NB4 (cell line): Measurements from ENCODE around the gene CYP19A1.
"Not testable (repeated sequence)": the region's sequence is repeated elsewhere in the genome, so short reads cannot be mapped to it uniquely, and the experiment has no call there.

Source experiments
- DNase-seq: peaks from one replicate; pipeline ENCODE4 v3.0.0; 2010; ENCODE audit warnings: low read depth
- H3K4me3 ChIP-seq: one replicate; pipeline ENCODE4 v1.5.1; 2011; ENCODE audit warnings: mild to moderate bottlenecking, low read depth, low read length, moderate library complexity
- CTCF ChIP-seq: IDR thresholded peaks from one replicate; pipeline ENCODE4 v1.5.1; 2012; ENCODE audit warnings: low read depth, low read length
- MAX ChIP-seq: IDR thresholded peaks from 2 replicates; pipeline ENCODE4 v1.6.1; 2011; ENCODE audit warnings: low read depth, low read length
- MYC ChIP-seq: IDR thresholded peaks from 2 replicates; pipeline ENCODE4 v1.6.1; 2011; ENCODE audit warnings: low read depth, low read length
- POLR2A ChIP-seq: IDR thresholded peaks from 2 replicates; pipeline ENCODE4 v1.6.1; 2011; ENCODE audit warnings: mild to moderate bottlenecking; ENCODE audit not compliant: insufficient read length; ENCODE audit errors: extremely low read depth

The CYP19A1 gene

GRCh38 chr15:51286816-51287215, 51.6 kb downstream of the CYP19A1 start:
- no peak for TF ChIP-seq CTCF
- TF ChIP-seq MAX, result no peak
- TF ChIP-seq MYC, result no peak
- no peak for TF ChIP-seq POLR2A
- no peak overlapping the region for H3K4me3 ChIP-seq
- DNase-seq, result no peak

GRCh38 chr15:51285399-51285798, 53.0 kb downstream of the CYP19A1 start:
- DNase-seq, result no peak
- no peak for TF ChIP-seq CTCF
- no peak for TF ChIP-seq POLR2A
- no peak for TF ChIP-seq MYC
- TF ChIP-seq MAX, result no peak
- H3K4me3 ChIP-seq, result no peak overlapping the region

GRCh38 chr15:51284871-51285270, 53.5 kb downstream of the CYP19A1 start:
- H3K4me3 ChIP-seq, result no peak overlapping the region
- DNase-seq, result no peak

GRCh38 chr15:51283026-51283425, 55.4 kb downstream of the CYP19A1 start:
- no peak overlapping the region for H3K4me3 ChIP-seq
- TF ChIP-seq CTCF (no peak), MAX (no peak), POLR2A (no peak)
- DNase-seq, result no peak

More at GRCh38 chr15:51284871-51285270, 53.5 kb downstream of the CYP19A1 start:
- no peak for TF ChIP-seq MYC
- TF ChIP-seq POLR2A, result no peak
- TF ChIP-seq CTCF, result no peak
- no peak for TF ChIP-seq MAX

- not testable (repeated sequence) for DNase-seq, H3K4me3 ChIP-seq
These were observed 56.2 kb downstream of the CYP19A1 start for GRCh38 chr15:51282241-51282640.

GRCh38 chr15:51281368-51281967, 56.9 kb downstream of the CYP19A1 start:
- TF ChIP-seq MYC (no peak), POLR2A (no peak), CTCF (peak; percentile 79)
- peak; percentile 63 for DNase-seq
- H3K4me3 ChIP-seq, result no peak overlapping the region
